ENCODE results near the gene ETV3L. TPM values are rescaled to one million over a fixed set of nuclear protein-coding genes. Genes with fewer than 3 reads are reported as not detected.
A peak's percentile ranks its signal among the peaks of the same experiment; 100 is the strongest.

The ETV3L gene
- total RNA-seq, 1 donor from 2014 or later, result not detected

DNA sequence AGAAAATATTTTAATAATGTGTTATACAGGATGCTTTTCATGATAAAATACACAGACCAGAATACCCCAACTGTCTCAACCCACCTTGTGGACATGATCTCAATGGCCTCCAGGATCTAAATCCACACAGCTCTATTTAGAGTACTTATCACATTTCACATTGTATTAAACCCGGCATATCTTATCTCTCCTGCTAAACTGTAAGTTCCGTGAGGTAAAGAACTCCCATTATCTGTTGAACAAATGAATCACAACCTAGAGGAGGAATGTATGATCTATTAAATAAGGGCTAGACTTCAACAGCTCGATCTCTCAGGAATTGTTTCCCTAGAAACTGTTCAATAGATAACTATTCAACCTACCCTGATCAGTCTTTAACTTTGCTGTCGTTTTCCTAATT is 31.7 kb upstream of the ETV3L start:
- DNase-seq, result no peak

DNA sequence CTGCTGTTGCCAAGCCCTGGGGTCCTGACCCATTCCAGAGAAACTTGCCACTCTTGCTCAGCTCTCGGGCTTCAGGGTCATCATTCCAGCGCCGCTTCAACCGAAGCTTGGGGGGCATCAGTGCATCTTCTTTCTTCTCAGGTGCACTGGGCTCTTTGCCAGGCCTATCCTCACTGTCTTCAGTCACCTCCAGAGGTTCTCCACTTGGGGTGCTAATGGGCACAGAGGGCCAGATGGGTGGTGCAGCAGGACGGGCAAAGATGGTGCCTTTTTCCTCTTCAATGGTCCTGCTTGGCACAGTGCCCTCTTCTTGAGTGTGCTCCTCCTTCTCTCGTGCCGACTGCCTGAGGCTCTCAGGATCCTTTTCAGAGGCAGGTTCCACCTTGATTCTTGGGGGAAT is 25.2 kb upstream of the ETV3L start:
- DNase-seq, result no peak

DNA sequence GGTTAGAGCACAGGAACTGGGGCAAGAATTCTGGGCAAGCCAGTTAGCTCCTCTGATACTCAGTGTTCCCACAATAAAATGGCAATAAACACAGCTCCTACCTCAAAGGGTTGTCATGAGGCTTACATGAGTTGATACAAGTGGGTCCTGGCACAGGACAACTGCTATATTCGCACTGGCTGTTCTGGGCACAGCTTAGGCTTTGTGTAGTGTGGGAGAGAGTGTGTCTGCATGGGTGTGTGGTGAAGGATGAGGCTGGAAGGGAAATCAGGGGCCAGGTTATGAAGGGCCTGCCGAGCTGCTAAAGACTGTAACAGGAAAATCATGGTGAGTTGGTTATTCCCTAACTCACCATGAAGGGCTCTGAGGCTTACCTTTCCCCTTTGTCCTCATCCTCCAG is 19.8 kb upstream of the ETV3L start:
- DNase-seq, result no peak

DNA sequence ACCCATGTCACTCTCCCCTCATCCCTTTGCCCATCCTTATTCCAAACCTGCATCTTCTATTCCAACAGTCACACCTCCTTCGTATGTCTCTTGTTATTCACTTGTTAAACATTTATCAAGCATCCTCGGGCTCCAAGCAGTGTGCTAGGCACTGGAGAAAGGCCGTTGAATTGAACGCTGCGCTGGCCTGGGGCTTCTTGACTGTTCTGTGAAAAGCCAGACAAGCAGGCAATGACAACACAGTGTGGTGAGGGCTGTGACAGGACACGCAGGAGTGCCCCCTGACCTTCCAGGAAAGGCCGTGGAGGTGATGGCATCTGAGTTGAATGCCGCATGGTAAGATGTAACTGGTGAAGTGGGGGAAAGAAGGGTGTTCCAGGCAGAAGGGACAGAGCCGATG is 19.4 kb upstream of the ETV3L start:
- DNase-seq, result no peak

DNA sequence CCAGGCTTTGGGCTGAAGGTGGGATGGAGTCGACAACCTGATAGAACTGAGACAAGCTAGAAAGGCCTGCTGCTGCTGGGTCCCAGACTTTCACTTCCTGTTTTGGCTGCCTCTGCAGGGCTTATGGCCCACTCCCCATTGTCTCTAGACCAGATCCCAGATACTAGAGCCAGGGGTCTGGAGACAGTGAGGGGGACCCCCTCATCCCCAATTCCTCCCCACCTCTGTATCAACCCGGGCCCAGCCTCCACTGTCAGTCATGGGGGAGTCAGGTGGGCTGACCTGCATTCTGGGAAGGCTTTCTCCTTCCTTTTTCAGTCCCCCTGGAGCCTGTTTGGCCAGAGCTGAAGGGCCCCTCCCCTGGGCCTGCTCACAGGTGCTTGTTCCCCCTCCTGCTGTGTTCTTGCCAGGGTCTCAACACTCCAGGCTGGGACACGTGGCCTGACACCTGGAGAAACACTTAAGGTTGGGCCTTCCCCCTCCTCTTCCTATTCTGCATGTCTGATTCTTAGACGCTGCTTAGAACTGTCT is 18.0 kb upstream of the ETV3L start:
- no peak for DNase-seq

DNA sequence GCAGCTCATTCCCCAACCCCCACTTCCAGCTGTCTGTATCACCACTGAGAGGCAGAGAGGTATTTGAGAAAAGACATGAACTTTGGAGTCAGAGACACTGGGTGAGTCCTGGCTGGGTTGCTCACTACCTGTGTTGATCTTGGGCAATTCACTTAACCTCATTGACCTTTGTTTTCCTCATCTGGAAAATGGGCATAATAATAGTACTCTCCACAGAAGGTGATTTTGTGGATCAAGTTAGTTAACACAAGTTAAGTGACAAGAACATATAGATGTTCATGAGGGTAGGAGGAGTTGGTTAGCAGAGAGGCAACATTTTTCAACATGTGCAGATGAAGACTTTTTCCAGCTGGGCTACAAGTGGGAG is 17.1 kb upstream of the ETV3L start:
- DNase-seq, result no peak

DNA sequence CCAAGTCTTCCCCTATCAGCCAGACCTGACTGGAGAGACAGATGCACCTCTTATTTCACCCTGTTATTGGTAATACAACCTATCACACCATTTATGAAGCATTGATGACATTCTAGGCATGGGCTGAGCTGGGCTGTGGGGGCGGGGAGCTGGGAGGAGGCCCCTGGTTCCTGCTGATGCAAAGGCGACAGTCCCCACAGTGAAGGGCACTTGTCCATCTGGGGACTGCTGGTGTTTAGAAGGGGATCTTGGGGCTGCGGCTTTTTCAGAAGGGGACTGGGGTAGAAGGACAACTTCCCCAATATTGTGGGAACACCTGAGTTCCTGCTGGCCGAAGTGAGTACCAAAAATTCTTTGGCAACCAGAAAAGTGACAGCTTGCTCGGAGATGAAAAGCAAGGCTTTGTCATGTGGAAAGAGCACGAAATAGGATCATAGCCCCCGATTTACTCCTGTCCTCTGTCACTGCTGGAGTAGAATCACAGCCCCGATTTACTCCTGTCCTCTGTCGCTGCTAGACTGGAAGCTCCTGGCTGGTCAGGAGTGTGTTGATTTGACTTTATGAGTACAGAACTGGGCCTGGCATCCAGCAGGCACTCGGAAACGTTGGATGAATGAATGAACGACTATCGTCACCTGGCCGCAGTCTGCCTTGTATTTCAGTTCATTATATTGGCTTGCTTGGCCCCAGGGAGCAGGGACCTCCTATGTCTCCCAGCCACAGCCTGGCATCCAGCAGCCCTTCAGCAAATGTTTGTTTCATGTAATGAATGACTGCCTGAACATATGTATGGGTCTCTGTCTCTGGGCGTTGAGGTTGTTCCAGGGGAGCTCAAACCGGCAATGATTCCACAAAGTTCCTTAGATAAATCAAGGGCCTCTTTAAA is 16.5 kb upstream of the ETV3L start:
- no peak for DNase-seq

DNA sequence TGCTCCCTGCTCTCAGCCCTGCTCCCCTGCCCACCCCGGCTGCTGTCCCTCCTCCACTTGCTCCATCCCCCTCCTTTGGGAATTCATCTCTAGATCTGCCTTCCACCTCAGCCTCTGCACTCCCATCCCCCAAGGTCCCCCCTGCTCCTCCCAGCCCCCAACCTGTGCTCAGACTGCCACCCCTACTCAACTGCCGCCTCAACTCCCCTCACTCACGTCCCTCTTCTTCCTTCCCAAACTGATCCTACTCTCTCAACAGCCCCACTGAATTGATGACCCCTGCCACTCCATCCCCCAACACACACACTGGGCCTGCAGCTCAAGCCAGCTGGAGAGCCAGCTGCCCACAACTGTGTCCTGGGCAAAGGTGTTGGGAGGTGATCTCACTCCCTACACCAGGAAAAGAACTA is 15.8 kb upstream of the ETV3L start:
- DNase-seq, result no peak

DNA sequence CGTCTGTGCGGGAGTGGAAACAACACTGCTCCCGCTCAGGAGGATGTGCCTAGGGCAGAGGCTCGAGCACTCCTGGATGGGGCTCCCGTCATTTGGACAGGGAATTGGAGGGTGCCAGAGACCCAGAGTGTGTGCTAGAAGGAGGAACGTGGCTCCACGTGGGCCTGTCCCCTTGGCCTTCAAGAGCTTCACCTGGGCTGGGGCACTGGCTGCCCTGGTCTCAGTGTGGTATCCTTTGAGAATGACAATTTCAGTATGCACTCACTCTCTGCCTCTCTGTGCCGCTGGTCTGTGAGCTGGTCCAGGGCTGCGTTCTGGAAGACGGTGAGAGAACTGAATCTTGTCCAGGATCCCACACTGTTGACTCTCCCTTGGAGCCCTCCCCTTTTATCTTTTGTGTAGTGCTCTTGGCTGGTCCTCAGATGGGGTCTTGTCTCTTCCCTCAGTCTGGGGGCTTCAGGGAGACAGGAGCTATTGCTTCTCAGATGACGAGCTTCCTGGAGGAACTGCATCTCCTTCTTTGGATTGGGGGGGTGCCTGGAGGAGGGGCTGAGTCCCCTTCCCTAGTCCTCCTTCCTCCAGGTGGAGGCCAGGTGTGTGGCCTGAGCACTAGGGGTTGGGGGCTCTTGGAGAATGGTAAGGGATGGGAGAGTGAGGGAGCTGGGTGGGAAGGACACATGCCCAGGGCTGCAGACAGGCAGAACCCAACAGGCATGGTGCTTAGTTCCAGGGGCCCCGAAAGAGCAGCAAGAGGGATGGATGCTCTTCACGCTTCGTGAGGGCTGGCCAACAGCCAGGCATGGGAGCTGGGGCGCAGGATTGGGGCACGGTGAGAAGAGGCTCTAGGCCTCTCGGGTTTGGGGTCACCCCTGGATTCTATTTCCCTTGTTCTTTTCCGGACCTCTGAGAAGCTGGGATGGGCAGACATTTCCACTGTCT is 14.8 kb upstream of the ETV3L start:
- no peak for DNase-seq

DNA sequence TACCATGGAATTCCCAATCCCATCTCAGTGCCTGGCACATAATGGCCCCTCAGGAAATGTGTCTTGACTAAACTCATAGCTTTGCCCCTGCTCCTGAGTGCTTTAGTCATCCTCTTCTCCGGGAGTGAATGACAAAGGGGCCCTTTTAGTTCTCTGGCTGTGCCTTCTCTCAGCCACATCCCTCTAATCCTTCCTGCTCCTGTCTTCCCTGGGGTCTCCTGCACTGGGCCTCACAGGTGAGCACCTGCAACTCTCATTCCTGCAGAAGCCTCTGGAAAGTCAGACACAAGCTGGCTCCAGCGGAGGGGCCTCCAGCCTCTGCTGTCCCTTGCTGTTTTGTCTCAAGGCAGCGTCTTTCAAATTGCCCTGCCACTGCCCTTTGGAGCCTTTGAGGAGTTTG is 14.0 kb upstream of the ETV3L start:
- no peak for DNase-seq

DNA sequence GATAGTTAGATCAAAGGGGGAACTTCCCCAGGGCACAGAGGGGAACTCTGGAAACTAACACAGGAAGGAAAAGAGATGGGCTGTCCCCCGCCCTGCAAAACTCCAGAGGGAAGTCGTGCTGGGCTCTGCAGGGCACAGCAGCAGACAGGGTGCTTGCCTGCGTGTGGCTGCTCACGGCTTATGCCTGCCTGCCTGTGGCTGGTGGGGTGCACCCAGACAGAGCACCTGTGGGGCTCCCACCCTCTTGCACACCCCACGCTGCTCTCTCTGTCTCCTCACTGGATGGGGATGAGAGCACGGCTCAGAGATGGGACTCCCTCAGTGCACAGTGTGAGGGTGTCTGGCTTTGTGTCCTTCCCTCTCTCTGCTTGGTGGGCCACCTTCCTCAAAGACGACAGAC is 13.5 kb upstream of the ETV3L start:
- DNase-seq, result no peak

DNA sequence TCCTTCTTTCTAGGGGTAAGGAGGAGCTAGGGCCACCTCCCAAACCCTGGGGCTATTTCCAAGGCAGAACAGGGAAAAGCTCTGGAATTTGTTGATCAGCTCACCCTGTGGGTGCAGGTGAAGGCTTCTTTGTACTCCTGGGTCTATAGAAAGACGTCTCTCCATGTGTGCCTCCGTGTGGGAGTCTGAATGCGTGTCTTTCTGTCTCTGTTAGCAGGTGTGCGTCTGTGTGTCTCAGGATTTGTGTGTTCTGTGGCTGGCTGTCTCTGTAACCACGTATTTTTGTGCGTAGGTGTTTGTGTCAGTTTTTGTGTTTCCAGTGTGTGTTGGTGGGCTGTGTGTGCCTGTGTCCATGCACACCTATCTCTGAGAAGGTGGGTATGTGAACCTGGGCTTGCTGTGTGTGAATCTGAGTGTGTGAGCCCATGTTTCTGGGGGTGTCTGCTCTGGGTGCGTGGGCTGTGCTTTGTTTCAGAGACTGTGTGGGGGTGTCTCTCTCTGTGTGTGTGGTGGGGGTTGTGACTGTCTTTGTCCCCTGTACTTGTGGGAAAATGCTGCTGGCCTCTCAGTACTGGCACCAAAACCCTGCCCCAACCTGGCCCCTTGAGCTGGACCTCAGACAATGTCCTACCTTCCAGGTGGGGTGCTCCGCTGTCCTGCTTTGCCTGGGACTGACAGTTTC is 12.7 kb upstream of the ETV3L start:
- DNase-seq, result no peak

DNA sequence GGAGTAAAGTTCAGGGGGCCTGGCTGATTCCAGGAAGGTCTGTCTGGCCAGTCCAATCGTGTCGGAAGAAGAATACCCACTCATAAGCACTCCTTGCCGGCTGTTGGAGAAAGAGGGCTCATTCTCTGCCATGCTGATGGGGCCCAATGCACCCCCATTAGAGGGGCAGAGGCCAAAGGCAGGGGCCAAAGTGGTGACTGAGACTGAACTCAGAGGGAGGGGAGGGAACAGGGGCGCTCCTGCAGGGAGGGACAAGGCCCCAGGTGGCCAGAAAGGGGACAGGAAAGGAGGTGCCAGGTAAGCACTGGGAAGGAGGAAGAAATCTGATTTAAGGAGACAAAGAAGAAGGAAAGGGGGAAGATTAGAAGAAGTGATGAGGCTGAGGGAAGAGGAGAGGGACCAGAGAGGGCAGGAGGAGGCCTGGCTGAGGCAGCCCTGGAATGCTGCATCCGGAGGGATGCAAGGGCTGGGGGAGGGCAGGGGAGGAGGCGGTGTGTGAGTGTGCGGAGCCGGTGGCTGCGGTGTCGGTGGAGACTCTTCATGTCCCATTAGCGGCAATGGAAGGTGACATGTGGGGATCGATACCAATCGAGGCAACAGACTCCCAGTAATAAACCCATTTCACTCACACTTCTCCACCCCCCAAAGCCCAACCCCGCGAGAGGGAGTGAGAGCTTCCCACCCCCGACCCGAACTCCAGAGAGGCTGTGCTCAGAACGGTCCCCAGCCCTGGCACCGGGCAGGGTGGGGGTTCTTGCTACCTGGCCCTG is 12.0 kb upstream of the ETV3L start:
- DNase-seq, result no peak

DNA sequence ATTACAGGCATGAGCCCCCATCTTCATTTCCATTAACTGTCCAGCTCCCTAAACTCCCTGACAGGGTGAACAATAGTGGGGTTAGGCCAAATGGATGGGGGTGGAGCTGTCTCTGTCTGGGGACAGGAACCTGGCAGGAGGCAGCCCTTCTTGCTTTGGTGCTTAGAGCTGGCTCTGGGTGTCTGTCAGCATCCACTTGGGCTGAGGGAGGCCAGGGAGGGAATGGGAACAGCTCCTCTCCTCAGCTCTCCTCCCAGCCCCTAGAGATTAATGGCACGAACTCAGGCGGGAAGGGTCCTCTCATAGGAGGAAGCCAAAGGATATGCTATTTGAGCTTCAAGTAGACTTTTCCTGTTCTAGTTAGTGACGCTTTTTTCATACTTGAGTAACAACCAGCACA is 11.1 kb upstream of the ETV3L start:
- DNase-seq, result no peak

DNA sequence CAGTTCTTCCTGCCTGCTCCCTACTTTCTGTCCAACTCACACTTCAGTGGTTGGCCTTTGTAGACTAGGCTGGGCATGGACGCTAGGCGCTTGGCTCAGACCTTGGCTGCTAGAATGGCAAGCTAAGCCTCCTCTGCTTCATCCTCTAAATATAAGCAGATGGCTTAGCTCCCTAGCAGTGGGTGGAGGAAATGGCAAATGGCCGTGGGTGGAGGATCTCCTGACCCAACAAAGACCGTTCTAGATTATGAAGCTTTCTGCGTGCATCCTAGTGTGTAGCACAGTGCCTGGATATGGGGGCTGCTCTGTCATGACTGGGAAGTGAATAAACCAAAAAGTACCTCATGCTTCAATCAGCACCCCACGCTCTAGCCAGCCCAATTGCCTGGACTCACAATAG is 10.4 kb upstream of the ETV3L start:
- DNase-seq, result no peak

DNA sequence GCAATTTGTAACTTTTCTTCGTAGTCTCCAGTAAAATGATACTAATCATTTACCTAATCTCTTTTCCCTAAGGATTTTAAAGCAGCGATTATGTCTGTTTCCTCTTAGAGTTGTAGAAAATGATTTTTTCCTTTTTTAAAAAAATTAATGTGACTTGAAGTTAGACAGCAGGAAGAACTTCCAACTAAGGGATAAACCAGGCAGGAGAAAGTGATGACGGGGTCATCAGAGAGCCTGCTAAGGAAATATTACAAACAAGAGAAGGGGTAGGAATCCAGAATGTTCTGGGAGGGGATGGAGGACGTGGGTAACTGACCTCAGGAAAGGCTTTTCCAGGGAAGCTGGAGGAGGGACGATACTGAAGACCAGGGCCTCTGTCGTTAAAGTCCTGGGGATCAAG is 8.8 kb upstream of the ETV3L start:
- no peak for DNase-seq

DNA sequence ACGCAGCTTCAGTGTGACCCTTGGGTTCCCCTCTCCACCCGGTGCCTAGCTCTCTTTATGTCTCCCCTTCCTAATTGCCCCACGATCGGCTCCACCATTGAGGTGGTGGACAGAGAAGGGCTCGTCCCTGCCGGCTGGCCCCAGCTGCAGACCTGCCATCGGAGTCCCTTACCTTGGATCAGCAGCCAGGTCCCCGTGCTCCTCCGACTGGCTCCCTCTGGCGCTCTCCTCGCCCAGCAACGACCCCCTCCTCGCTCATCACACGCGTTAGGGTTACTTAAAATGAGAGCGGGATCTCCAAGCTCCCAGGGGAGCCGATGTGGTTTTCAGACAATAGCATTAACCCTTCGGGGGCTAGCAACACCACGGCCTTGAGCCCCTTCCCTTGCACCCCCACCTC is 8.1 kb upstream of the ETV3L start:
- no peak for DNase-seq

DNA sequence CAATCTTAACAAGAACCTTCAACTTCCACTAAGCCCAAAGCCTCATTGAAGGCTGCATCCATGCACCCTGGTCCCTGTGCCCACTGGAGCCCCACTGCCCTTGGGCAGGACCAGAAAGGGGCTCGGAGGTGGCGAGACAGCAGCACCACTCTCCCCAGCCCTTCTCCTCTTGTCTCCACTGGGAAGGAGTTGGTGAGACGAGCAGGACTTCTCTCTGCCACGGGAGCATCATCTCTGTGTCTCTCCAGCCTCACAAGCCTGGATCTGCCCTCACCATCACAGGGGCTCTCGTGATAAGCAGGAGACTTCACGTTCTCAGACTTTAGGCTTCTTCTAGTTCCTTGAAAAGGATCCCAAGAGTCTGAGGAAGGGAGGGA is 7.2 kb upstream of the ETV3L start:
- no peak for DNase-seq

DNA sequence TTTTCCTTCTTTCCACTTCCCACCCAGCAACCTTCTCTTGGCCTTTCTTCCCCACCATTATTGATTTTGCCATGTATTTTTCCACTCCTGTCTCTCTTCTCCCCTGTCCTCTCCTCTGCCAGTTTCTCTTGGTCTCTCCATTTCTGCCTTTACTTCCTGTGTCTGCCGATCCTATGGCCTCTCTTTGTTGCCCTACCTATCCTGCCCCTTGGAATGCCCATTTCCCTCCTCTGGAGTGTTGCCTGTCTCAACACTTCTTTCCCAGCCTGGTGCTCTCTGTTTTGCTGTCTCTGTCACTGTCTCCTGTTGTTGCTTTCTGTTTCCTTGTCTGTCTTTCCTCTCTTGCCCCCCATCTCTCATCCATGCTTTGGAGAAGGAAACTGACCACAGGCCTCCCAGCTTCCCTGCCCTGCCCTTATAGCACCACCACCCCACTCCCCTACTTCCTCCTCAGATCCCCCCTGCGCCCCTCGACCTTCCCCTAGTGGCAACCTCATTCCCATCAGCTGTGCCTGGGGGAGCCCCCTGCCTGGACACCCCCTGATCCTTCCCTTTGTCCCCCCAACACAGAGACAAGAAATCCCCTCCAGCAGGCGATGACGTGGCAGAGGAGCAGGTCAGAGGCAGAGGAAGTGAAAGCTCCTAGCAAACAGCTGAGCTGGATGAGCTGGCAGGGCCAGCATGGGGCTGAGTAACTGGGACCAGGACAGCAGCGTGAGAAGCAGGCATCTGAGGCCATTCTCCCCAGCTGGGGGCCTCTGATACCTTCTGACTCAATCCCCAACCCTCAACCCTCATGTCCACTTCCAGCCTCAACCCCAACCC is 6.6 kb upstream of the ETV3L start:
- DNase-seq, result peak; percentile 75

DNA sequence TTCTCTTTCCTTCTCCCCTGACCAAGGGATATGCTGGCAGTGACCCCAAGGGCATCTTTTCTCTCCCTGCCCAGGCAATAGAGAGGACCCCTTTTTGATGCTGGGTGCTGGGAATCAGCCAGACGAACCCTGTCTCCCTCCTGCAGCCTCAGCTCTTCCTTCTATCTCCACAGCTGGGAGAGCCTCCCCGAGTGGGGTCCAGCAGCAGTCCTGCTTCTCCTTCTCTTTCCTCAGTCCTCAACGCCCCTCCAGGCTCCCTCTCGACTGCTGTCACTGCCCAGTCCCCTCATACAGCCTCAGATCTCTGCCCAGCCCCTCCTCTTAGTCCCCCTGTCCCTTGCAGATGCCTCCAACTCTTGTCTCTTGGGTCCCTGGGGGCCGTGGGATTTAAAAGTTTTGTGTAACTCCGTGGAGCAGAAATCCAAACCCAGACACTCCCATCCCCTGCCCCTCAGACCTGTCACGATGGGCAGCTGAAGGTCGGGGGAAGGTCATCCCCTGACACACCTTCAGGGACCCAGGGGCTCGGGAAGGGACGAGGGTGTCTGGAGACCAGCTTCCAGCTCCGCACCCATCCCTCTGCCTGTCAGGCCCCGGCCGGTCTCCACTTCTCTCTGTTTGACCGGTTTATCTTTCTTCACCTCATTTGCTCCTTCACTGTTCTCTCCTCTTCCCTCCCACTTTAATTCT is 5.8 kb upstream of the ETV3L start:
- DNase-seq, result no peak
